HL-60/S4 treated with retinoic acid at 250 ng/mL for 4 days and 3 days (cell line): Measurements from ENCODE around the gene PACSIN1.

Source experiments
- in situ Hi-C: fragments of 300-500 bp; cut with MboI; formaldehyde crosslinking; loops from 2 replicates; pipeline ENCODE4 v1.7.0; 2022; ENCODE audit warnings: low sequenced_read_pairs

The PACSIN1 gene

DNA sequence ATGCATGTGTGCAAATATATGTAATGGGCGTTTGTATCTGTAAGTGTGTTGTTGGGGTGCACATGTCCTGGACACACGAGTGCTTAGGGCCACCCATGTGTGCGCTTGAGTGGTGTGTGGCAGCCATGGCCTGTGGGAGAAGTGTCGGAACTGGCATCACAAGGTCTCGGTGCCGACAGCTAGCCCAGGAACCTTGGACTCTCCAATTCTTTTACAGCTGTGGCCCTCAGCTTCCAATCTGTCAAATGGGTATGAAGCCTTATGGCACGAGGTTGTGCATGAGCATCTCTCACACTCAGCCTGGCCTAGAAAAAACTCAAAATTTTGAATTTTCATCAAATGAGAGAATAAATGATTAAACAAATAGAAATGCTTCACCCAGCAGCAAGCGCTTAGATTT lies 48.2 kb downstream of the PACSIN1 start:
- in situ Hi-C loops = no loop called here

DNA sequence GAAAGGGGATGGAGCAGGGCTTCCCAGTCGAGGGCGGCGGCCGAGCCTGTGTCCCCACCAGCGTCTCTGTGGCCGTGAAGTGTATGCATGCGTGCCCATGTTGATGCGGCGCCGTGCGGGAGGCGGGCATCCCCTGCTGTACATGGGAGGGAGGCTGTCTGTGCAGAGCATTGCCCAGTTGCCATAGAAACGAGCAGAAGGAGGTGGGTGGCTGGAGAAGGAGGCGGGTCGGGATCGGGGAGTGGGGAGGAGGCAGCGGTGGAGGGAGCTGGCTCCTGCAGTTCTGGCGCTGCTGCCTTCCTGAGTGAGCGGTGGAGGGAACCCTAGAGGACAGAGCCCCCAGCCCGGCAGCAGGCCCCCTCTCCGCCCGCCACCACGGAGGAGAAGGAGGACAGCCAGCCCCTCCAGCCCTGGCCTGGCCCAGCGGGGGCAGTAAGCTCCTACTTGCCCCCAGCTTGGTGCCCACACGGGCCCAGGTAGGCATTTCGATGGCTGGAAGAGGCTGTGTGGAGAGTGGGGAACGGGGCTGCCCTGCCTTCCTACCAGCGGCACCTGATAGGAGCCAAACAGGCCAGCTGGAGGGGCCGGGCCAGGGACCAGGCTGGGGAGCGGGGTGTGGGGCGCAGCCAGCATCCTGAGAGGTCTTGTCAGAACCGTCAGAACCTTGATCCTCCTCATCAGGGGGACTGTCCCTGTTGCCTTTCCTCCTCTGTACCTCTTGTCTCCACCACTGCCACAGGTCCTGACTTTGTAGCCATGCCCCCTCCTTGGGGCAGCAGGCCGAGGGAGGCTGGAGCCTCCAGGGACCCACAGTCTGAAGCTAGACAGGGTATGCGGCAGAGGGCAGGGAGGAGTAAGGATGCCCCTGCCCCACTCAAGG lies 49.0 kb downstream of the PACSIN1 start:
- in situ Hi-C loops = no loop called here

DNA sequence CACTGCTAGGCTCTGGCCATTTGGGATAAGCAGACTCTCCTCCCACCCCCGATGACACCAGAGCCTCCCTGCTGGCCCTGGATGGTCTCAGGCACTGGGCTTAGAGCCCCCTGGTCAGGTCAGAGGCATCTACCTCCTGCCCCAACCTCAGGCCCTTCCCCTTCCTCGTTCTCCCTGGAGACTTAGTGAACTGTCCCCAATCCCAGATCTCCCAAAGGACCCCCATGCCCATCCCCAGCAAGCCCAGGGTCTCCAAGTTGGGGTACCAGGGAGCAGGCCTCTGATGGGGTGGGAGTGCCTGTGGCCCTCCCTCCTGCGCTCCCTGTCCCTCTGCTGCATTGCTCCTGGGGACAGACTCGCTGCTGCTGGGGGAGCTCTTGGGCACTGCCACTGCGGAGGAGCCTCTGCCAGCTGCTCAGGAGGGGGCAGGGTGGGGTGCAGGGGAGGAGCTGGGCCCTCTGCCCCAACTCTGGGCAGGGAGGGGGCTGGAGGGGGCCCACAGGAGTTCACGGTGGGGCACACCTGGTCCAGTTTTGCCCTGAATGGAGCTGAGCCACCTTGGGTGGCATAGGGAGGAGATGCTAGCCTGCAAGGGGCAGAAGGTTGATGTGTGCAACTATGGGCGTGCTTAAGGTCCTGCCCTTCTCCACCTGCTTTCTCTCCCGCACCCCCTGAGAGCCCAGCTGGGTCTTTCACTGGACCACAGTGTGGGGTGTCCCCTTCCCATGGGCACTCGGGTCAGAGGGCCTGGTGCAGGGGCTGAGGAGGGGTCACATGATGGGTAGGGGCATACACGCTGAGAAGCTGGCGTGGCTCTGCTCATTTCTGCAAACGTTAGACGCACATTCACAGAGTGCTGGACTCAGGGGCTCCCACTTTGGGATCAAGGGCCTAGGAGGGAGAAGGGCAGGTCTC lies 49.9 kb downstream of the PACSIN1 start:
- in situ Hi-C loops = no loop called here

DNA sequence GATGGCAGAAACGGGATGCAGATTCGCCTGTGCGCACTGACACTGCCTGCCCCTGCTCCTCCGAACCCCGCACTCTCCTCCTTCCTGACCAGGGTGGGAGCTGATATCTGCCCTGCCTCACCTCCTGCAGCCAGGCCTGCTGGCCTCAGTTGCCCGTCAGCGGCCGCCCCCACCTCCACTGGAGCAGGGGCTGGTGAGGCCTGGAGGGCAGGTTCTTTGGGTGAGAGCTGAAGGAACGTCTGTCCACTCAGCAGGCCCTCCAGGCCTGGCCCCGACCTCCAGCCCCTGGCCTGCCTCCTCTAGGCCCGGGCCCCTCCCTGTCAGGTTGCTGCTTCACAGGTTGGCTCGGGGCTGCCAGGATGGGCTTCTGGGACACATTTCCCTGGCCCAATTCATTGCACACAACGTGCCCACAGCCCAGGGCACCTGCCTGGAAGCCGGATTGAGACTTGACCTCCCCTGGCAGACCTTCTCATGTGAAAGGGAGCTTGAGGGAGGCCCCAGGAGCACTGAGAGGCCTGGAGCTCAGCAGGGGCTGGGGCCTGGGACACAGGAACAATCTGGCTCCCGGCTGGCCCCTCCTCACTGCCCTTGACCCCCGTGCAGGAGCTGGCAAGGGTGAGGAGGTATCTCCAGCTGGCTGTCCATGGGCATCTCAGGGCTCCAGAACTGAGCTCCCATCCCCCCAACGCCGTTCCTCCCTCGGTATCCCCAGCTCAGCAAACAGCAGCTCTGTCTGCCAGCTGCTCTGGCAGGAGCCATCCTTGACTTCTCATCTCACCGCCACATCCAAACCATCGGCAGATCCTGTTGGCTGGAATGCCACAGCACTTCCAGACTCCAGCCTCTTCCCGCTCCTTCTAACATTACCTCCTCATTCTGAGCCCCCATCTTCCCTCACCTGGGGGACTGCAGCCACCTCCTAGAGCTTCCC lies 50.8 kb downstream of the PACSIN1 start:
- in situ Hi-C loops = no loop called here

DNA sequence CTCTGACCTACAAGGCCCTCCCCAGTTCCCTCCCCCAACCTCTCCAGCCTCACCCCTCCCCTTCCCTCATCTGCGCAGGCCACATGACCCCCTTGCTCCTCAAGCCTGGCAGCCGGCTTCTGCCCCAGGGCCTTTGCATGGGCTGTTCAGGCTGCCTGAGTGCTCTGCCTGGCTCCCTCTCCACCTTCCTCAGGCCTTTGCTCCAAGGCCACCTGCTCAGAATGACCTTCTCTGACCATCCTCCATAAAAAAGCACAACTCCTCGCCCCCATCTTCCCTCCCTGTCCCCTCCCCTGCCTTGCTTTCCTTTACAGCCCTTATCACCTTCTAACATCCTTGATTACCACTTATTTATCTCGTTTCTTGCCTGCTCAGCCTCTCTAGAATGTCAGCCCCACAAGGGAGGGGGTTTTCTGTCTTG lies 51.6 kb downstream of the PACSIN1 start:
- in situ Hi-C loops = no loop called here

DNA sequence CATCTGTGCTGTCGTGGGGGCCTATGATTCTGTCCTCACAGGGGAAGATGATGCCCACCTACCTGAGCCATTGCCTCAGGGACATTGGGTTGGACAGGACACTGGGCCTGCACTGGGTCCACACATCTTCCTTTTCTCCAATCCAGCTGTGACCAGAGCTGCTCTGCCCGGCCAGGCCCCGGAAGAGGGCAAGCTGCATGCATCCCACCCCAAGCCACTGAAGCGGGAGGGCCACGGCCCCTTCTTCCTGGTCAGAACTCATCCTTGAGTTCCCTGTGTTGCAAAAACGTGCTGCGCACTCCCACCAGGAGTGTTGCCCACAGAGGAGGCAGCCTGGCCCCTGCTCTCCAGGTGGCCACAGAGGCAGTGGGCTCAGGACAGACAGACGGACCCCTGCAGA lies 52.1 kb downstream of the PACSIN1 start:
- in situ Hi-C loops = no loop called here

DNA sequence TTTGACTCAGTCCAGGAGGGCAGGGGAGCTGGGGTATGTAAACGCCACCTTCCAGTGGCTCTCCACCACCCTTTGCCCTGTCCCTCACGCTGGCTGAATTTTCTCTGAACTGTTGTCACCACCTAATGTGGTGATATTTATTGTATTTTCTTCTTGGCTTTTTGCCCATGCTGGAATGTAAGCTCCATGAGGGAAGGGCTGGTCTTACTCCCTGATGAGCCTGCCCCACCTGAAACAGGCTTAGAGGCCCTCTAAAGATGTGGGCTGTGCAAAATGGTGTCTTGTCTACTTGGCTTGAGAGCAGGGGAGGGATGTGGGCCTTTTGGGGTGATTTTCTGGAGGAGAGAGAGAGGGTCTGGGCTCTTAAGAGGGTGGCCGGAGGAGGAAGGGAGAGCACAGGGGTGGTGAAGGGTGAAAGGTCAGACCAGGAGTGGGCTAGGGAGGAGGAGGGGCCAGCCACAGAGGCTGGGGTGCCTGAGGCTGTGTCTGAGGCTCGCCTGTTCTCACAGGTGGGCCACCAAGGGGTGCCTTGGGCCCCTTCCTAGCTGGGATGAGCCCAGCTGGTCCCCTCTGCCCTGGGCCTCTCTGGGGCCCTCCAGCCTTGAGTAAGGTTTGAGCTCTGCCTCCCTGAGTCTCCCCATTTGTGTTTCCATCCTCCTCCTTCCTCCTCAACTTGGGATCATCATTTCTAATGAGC lies 52.9 kb downstream of the PACSIN1 start:
- in situ Hi-C loops = no loop called here

DNA sequence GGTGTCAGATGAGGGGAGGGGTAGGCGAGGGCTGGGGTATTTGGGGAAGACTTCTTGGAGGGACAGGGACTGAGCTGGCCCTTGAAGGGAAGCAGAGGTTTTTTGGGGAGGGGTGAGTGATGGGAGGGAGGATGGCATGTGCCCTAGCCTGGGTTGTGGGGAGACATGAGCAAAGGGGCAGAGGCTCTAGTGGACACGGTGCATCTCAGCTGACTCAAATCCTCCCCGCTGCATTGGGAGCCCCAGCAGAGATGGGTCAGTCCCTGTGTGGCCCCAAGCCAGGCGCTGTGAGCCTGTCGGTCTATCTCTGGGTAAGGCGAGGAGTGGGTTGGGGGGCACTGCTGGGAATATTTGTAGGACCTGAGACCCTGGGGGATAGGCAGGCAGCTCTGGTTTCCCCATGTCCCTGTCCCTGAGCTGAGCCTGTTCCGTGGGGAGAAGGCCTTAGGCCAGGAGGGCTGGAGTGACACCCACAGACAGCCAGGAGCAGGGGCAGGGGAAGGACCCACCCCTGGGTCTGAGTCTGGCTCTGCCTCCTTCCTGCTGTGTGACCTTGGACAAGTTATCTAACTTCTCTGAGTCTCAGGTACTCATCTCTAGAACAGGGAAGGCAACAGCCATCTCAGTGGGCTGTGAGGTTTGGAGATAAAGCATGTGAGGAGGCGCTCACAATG lies 54.2 kb downstream of the PACSIN1 start:
- in situ Hi-C loops = no loop called here

DNA sequence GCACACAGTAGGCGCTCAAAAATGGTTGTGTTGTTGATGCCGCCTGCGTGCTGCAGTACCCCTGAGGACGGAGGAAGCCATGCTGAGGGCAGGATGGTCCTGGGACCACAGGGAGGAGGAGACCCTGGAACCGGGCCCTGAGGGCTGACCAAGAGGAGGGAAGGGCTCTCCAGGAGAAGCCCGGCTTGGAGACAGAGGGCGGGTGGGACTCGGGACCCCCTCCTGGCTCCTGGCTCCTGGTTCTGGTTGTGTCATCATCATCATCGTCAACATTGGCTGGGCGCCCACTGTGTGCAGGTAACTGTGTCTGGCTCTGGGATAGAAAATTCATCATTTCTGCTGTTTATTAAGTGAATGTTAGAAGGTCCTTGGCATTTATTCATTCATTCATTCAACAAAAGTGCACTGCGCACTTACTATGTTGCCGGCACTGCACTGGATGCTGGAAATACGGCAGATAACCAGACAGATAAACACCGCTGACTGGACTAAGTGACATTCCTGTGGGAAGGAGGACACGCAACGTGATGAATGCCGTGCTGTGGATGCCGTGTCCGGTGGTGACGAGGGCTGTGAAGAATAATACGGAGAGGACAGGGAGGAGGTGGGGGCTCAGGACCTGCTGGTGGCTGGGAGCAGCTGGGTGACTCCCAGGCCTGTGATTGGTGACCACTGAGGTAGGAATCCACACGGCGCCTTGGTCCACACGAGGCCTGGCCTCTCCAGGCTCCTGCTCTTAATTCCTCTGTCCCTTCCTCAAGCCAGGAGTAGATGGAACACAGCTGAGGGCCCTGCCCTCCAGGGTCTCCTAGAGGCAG lies 55.0 kb downstream of the PACSIN1 start:
- in situ Hi-C loops = no loop called here

DNA sequence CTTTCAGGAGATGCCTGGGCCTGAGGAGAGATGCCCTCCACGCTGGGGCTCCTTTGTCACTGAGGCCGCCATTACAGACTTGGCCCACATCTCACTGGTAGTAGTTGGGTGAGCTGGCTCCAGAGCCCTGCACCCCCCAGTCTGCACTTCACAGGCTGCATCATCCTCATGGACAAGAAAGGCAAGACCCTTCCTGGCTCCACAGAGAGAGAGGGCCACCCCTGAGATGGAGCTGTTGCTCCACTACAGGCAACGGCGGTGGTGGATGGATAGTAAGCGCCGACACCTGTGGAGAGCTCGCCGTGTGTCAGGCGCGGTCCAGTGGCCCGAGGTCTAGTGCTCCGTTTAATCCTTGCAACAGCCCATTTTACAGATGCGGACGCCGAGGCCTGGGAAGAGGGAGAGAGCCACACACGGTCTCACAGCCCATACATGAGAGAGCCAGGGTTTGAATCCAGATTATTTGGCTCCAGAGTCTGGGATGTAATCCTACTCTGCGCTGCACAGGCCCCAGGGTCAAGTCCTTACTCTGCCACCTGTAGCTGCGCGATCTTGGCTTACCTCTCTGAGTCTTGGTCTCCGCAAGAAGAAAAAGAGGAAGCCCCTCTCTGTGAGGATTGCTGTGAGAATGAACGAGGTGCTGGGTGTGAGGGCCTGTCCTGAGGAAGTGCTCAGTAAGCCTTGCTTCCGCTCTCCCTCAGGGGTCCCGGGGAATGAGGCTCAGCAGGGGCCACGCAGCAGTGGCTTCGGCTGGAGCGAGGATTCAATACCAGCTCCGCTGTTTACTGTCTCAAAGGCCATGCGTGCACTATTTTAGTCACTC lies 55.8 kb downstream of the PACSIN1 start:
- in situ Hi-C loops = no loop called here

DNA sequence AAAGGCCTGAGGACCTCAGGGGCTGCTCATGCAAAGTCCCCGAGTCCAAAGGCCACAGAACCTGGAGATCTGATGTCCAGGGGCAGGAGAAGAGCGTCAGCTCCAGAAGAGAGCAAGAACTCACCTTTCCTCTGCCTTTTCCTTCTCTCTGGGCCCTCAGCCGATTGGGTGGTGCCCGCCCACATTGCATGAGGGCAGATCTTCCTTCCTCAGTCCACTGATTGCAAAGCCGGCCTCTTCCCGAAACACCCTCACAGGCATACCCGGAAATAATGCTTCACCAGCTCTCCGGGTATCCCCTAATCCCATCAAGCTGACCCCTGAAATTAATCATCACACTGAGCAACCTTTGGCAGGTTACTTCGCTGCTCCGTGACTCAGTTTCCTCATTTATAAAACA lies 56.9 kb downstream of the PACSIN1 start:
- in situ Hi-C loops = no loop called here

DNA sequence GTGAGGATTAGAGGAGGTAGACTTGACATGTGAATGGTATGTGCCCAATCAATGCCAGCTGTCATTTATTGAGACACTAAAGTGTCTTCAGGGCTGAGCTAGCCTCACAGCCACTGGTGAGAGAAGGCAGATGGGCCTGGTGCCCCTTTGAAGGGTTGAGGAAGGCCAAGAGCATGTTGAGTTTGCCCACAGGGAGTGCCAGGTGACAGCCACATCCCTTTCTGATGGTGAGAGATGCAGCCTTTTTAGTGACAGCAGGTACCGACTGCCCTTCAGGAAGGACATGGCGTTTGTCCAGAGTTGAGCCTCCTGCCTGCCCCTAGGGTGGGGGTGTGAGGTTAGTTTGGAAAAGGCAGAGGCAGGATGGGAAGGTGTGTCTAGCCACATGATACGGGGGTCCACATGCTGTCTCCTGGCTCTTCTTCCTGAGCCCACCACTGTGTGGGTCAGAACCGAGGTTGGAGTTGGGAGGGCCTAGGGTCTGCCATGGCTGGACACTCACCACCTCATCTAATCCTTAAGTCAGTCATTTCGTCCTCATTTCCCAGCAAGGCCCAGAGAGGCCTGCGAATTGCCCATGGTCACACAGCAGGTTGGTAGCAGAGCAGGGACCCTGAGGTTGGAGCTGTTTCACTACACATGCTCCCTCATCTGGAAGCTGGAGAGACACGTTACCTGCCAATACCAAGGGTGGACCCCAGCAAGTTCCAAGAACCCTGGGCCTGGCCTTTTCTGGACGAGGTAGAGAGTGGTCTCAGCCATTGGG lies 57.7 kb downstream of the PACSIN1 start:
- in situ Hi-C loops = no loop called here

DNA sequence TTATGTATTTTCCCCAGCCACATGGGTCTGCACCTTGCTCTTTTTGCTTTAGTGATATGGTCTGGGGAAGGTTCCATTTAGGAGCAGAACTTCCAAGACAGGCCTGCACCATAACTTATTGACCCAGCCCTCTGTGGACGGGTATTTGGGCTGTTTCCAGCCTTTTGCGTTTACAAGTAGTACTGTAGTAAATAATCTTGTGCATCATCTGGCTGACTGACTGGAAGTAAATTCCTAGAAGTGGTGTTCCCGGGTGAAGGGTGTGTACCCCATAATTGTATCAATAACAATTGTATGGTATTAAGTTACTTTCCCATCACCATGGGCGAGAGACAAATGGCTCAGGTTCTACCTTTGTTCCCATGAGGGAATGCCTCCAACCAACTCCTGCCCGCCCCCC lies 58.6 kb downstream of the PACSIN1 start:
- in situ Hi-C loops = no loop called here

DNA sequence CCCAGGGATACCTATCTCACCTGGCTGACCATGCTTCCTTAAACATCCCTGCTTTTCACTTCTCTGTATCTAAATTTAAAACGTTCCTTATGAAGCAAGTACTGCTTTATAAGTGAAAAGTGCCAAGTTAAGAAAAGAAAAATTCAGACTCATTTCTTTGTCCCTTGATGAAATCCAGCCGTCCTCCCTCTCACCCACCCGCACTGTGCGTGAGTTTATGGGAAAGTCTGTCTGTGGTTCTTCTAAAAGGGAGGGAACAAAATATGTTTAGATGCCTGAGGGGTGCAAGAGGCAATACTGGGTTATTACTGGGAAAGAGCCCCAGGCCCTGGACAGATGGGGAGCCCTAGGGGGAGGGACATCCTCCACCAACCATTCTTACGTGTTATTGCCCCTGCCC lies 59.1 kb downstream of the PACSIN1 start:
- in situ Hi-C loops = no loop called here

DNA sequence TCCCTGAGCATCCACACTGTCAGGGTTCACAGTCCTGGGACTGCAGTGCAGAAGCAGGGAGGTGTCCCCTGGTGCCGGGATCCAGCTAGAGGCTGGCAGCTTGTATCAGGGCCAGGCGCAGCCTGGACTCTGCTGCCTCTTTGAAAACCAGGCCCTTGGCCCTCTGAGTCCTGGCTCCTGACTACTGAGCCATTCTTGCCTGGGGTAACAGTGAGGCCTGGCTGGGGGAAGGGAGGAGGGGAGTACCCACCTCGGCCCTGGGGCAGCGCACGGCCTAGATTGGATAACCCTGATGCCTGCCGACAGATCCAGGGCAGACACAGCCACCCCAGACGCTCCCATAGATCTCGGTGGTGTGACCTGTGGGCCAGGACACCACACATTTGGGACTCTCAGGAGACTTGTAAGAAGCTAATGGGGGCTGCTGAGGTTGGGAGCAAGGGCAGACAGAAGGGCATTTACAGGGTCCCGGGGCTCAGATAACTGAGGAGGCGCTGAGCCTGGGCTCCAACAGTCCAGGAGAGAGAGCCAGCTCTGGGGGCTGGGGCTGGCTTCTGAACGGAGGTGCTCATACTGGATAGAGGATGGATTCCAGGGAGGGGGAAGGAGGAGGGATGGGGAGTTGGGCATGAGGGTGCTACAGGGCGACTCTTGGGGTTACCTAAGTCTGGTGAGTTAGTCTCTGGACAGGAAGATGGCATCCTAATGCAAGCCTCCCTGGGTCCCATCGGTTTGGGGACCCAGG lies 59.7 kb downstream of the PACSIN1 start:
- in situ Hi-C loops = no loop called here

DNA sequence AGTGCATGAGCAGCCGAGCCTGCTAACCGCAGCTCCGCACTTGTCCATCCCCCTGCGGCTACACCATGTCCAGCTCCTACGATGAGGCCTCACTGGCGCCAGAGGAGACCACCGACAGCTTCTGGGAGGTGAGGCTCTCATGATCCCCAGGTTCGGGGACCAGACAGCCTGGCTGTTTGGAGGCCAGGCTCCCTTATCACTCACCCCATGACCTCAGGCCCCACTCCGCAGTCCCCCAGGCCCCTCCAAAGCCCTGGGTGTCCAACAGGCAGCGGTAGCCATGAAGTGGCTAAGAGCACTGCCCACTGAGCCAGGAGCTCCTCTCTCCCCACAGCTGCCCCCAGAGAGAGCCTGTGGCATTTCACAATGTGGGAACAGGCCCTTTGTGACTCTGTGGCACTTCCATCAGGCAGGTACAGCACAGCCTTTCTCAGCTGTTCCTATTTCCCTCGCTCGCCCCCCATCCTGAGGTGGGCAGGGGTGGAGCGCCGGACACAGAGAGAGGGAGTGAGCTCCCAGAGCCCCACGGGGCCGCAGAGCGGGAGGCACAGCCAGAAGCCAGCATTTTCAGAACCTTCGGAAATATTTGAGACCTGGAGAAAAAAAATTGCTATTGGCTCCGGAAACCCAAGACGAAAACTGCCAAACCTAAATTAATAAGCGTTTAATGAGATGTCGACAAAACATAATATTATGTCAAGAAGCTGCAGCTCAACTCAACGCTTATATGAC lies 60.5 kb downstream of the PACSIN1 start:
- in situ Hi-C loops = no loop called here
